ENCODE results near the gene UBIAD1.

Gene UBIAD1

DNA sequence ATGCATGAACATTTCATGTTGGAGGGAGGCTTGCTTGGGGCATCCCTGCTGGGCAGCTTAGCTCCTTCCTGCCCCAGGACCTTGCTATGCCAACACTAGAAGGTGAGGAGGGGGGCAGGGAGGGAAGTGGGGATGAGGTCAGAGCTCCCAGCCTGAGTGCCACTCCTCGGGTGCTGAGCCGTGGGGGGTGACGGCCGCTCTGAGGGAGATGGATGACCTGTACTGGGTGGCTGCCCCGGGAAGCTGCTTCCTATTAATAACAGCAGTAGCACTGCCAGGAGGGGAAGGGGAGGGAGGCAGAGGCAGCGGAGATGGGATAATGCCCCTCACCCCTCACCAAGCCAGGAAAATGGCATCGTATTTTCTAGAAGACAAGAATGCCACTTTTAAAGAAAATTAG lies 60.6 kb downstream of the UBIAD1 start:
- no peak for DNase-seq (ENCODE audit: low read depth, low spot score)
- H3K4me3 ChIP-seq (ENCODE audit: low read length), result no peak overlapping the region

DNA sequence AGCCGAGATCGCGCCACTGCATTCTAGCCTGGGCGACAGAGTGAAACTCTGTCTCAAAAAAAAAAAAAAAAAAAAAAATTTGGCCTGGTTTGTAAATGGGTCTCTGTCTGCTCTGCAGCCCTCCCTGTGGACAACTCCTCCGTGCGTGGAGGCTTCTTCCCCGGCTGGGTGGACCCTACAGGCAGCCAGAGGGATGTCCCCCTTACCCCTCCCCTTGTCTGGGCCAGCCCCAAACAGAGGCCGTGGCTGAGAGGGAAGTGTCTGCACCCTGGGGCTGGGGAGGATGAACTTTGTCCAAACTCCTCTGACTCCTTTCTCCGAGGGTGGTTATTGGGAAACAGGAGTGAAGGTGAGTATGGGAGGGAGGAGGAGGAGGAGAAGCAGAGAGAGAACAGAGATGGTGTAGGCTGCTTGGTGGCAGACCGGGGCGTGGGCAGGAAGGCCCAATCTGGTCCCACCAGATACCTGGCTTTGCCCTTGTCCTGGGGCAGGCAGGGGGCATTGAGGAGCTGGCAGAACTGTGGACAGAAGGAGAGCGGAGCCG lies 61.3 kb downstream of the UBIAD1 start:
- H3K4me3 ChIP-seq (ENCODE audit: low read length), result no peak overlapping the region
- no peak for DNase-seq (ENCODE audit: low read depth, low spot score)

DNA sequence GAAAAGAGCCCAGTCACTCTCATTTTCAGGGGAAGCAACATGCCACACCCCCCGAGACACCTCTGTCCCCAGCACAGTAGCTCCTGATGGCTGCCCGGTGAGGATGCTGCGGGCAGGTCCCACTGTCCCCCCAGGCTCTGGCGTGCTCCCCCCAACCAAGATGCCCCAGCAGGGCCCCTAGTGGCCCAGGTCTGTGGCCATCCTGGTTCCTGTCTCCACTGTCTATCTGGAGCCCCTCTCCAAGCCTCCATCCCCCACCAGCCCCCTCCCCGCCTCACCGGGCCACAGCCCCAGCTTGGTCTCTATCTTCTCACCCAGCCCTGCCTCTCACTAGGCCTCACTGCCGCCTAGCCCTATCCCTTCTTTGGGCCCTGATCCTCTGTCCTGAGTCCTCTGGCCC lies 61.8 kb downstream of the UBIAD1 start:
- H3K4me3 ChIP-seq (ENCODE audit: low read length), result no peak overlapping the region
- DNase-seq (ENCODE audit: low read depth, low spot score), result no peak

DNA sequence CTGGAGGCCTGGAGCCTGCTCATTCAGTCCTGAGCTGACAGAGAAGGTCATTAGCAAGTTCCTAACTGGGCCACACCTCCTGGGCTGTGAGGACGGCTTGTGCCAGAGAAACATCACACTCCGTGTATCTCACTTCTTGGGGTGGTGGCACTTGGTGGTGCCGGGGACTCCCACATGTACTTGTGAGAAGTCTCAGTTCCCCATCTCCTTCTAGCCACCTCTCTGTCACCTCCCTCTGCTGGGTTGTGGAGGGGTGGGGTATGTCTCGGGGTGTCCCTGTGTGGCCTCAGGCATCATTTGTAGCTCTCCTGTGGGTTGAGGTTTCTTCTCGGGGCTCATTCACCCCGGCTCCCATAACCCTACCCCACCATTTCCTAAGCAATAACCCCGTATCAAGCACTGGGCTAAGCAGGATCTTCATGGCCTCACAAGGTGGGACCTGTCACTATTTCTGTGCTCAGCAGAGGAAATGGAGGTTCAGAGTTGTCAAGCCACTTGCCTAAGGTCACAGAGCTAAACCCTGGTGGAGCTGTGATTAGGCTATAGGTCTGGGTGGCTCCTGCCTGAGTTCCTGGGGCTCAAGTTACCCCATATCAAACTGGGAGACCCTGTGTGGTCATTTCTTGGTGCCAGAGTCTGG lies 62.5 kb downstream of the UBIAD1 start:
- no peak for DNase-seq (ENCODE audit: low read depth, low spot score)

DNA sequence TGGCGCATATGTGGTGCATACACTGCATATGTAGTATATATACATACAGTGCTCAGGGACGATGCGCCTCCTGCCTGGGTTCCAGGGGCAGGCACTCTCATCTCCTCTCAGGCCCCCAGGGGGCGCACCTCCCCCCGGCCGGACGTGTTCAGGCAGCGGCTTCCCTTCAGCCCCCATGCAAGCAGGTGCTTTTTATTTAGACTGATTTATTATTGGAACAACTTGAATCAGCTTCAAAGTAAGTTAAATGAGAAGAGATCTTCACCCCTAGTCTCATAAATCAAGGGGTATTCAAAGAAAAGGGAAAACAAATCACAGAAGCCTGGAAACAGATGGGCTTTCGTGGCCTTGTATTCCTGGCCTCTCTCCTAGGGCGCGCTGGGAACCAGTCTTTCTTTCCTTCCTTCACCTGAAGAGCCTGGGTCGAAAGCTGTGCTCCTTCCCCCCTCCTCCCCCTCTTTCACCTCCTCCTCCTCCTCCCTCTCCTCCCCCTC lies 64.6 kb downstream of the UBIAD1 start:
- DNase-seq (ENCODE audit: low read depth, low spot score), result peak; percentile 62
- H3K4me3 ChIP-seq (ENCODE audit: low read length), result no peak overlapping the region

More for the DNA sequence above, 62.5 kb downstream of the UBIAD1 start:
- no peak overlapping the region for H3K4me3 ChIP-seq (ENCODE audit: low read length)
